ENCODE measurements around the gene LEMD2. TPM values are rescaled to one million over a fixed set of nuclear protein-coding genes. Genes with fewer than 3 reads are reported as not detected.

The LEMD2 gene
- total RNA-seq, 4 donors from 2014 or later = 37.7 to 47.2 (median 42.3) TPM

- Histone ChIP-seq H3K4me3 (no peak overlapping the region), H3K9me3 (no peaks in the 10 kb centered on the region), H3K27me3 (peaks cover 0 to 64% (median 0%) of the 10 kb centered on the region in 4 donors), H3K27ac (no peak overlapping the region), H3K36me3 (no peaks in the 10 kb centered on the region), H3K4me1 (peaks cover 0 to 2% (median 0%) of the 10 kb centered on the region in 3 donors)
- 55 to 59% methylated on average over 7 to 8 of the region's 10 CpGs for WGBS, 2 donors
- no peak for DNase-seq
- intact Hi-C loops (cut with DNase I) = no loop called here
- TF ChIP-seq POLR2A (IDR thresholded peaks at IDR 0.05) (no peak), CTCF (IDR thresholded peaks at IDR 0.05) (peak in 3 of 6 experiments; percentile 18 to 47 (median 22))
Measured at GRCh38 chr6:33822575-33823395, 33.9 kb upstream of the LEMD2 start.

GRCh38 chr6:33820784-33821520 is 32.0 kb upstream of the LEMD2 start:
- H3K4me3 ChIP-seq = no peak overlapping the region
- TF ChIP-seq POLR2A (IDR thresholded peaks at IDR 0.05) (no peak), CTCF (IDR thresholded peaks at IDR 0.05) (no peak)
- no peaks in the 10 kb centered on the region for H3K9me3 ChIP-seq
- H3K36me3 ChIP-seq = no peaks in the 10 kb centered on the region
- no peak overlapping the region for H3K27ac ChIP-seq
- no peak for DNase-seq
- peaks cover 0 to 74% (median 0%) of the 10 kb centered on the region in 4 donors for H3K27me3 ChIP-seq
- intact Hi-C loops (cut with DNase I) = no loop called here
- WGBS, 2 donors = 66 to 76% methylated on average over 2 to 7 of the region's 7 CpGs
- H3K4me1 ChIP-seq = peaks cover 0 to 19% (median 0%) of the 10 kb centered on the region in 3 donors

- intact Hi-C loops (cut with DNase I) = no loop called here
- Histone ChIP-seq H3K9me3 (no peaks in the 10 kb centered on the region), H3K36me3 (no peaks in the 10 kb centered on the region), H3K4me3 (no peak overlapping the region), H3K27ac (no peak overlapping the region), H3K4me1 (peaks cover 0 to 19% (median 0%) of the 10 kb centered on the region in 3 donors), H3K27me3 (peaks cover 0 to 81% (median 1%) of the 10 kb centered on the region in 4 donors)
- 50% methylated on average over 6 to 9 of the region's 10 CpGs for WGBS, 2 donors
- DNase-seq = no peak
- TF ChIP-seq CTCF (IDR thresholded peaks at IDR 0.05) (no peak), POLR2A (IDR thresholded peaks at IDR 0.05) (no peak)
Measured at GRCh38 chr6:33820243-33820642, 31.3 kb upstream of the LEMD2 start.

GRCh38 chr6:33819021-33819420 is 30.1 kb upstream of the LEMD2 start:
- DNase-seq = no peak

More at GRCh38 chr6:33819021-33819420, 30.1 kb upstream of the LEMD2 start:
- Histone ChIP-seq H3K9me3 (no peaks in the 10 kb centered on the region), H3K27ac (no peak overlapping the region), H3K36me3 (no peaks in the 10 kb centered on the region), H3K4me3 (no peak overlapping the region), H3K27me3 (peaks cover 0 to 93% (median 3%) of the 10 kb centered on the region in 4 donors), H3K4me1 (peaks cover 0 to 19% (median 0%) of the 10 kb centered on the region in 3 donors)
- WGBS, 2 donors = 71 to 85% methylated on average over 3 to 4 of the region's 4 CpGs
- intact Hi-C loops (cut with DNase I) = no loop called here
- TF ChIP-seq POLR2A (IDR thresholded peaks at IDR 0.05) (no peak), CTCF (IDR thresholded peaks at IDR 0.05) (no peak)

Measured in esophagus squamous epithelium (tissue), 5 donors.